ENCODE data around the gene HOXA11.

DNA sequence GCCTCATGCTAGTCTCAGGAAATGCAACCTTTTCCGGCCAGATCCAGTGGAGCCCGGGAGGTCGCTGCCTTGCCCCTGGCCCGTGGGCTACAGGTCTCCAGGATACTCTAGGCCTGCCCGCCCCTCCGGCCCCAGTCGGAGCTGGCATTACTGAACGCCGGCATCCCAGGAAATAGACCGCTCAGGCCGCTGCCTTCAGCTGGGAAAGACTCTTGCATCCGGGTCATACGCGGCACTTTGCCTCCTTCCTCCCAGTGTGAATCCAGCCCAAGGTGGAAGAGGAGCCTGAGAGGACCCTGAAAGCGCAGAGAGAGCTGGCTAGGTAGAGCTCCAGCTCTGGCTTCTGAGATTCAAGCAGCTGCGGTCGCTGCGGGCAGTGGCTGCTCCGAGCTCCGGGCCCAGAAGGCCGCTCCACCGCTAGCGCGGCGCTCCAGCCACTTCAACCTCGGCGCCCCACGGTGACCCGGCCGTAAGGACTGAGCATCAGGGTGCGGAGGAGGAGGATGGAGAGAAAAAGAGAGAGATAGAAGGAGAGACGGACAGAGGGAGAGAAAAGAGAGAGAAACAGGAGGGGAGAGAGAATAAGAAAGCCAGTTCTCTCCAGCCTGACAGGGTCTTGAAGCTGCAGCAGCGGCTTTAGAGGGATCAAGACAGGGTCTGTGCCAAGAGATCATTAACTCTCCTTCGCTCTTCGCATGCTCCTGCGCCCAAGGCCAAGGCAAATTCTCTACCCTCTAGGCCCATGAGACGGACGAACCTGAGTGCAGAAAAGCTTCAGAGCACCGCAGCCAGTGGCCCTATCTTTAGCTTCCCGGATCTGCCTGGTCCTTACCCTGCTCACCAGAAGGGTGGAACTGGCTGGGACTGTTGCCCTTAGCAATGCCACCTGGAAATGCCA lies 9.2 kb downstream of the HOXA11 start:
- TF ChIP-seq, protein P1, sequence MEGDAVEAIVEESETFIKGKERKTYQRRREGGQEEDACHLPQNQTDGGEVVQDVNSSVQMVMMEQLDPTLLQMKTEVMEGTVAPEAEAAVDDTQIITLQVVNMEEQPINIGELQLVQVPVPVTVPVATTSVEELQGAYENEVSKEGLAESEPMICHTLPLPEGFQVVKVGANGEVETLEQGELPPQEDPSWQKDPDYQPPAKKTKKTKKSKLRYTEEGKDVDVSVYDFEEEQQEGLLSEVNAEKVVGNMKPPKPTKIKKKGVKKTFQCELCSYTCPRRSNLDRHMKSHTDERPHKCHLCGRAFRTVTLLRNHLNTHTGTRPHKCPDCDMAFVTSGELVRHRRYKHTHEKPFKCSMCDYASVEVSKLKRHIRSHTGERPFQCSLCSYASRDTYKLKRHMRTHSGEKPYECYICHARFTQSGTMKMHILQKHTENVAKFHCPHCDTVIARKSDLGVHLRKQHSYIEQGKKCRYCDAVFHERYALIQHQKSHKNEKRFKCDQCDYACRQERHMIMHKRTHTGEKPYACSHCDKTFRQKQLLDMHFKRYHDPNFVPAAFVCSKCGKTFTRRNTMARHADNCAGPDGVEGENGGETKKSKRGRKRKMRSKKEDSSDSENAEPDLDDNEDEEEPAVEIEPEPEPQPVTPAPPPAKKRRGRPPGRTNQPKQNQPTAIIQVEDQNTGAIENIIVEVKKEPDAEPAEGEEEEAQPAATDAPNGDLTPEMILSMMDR (IDR thresholded peaks at IDR 0.05 in 4 of 5, conservative IDR thresholded peaks at IDR 0.05 in 1 of 5), result no peak
- no peak for TF ChIP-seq POLR2A (IDR thresholded peaks at IDR 0.05)

Data from gastrocnemius medialis (tissue), 4 donors.